CD4-positive, alpha-beta T cell treated with Interleukin-17A for 4 hours (primary cell): ENCODE data around the gene ACTN3.
"Not testable (repeated sequence)": the region's sequence is repeated elsewhere in the genome, so short reads cannot be mapped to it uniquely, and the experiment has no call there.

Source experiments
- DNase-seq: peaks from one replicate; pipeline ENCODE4 v3.0.0-alpha.2; 2020; ENCODE audit warnings: mixed read lengths

Gene ACTN3

GRCh38 chr11:66546368-66546965, at the start of gene ACTN3:
Gene ACTN3 (plus strand): TSS chr11:66546903. CDS start chr11:66546938, 35 bp downstream.
- DNase-seq = peak; percentile 29

GRCh38 chr11:66497206-66497605, 49.5 kb upstream of the ACTN3 start:
- DNase-seq = no peak

- DNase-seq = no peak
These were observed 48.2 kb upstream of the ACTN3 start for GRCh38 chr11:66498506-66498905.

- no peak for DNase-seq
These were observed 41.4 kb upstream of the ACTN3 start for GRCh38 chr11:66505276-66505816.

- no peak for DNase-seq
These were observed 37.6 kb upstream of the ACTN3 start for GRCh38 chr11:66509131-66509561.

- DNase-seq = peak; percentile 88
These were observed 36.3 kb upstream of the ACTN3 start, which contains the start of gene BBS1 for GRCh38 chr11:66510271-66510989. Gene BBS1 (plus strand): TSS chr11:66510635. CDS start chr11:66510660, 25 bp downstream.

- no peak for DNase-seq
These were observed 35.7 kb upstream of the ACTN3 start for GRCh38 chr11:66510990-66511339.

GRCh38 chr11:66523611-66524010, 23.1 kb upstream of the ACTN3 start:
- DNase-seq = no peak

- no peak for DNase-seq
These were observed 22.2 kb upstream of the ACTN3 start for GRCh38 chr11:66524304-66525040.

GRCh38 chr11:66529069-66529468, 17.6 kb upstream of the ACTN3 start:
- no peak for DNase-seq

- no peak for DNase-seq
These were observed 17.0 kb upstream of the ACTN3 start for GRCh38 chr11:66529655-66530054.

GRCh38 chr11:66530927-66531709, 15.6 kb upstream of the ACTN3 start:
- no peak for DNase-seq

GRCh38 chr11:66531841-66532240, 14.9 kb upstream of the ACTN3 start:
- no peak for DNase-seq

- DNase-seq = no peak
These were observed 13.9 kb upstream of the ACTN3 start for GRCh38 chr11:66532784-66533183.

- DNase-seq = no peak
These were observed 7.4 kb upstream of the ACTN3 start for GRCh38 chr11:66539170-66539869.

- no peak for DNase-seq
These were observed 6.9 kb upstream of the ACTN3 start for GRCh38 chr11:66539870-66540213.

GRCh38 chr11:66540598-66540997, 6.1 kb upstream of the ACTN3 start:
- not testable (repeated sequence) for DNase-seq

GRCh38 chr11:66541892-66542291, 4.8 kb upstream of the ACTN3 start:
- no peak for DNase-seq

- DNase-seq = no peak
These were observed 4.3 kb upstream of the ACTN3 start for GRCh38 chr11:66542362-66542761.

GRCh38 chr11:66543263-66544107, 3.2 kb upstream of the ACTN3 start:
- peak; percentile 72 for DNase-seq

- DNase-seq = not testable (repeated sequence)
These were observed 1.8 kb upstream of the ACTN3 start for GRCh38 chr11:66544952-66545351.
